Sigmoid colon (tissue), 7 donors: ENCODE data around the gene DCX. TPM values are rescaled to one million over a fixed set of nuclear protein-coding genes. Genes with fewer than 3 reads are reported as not detected.

ENCODE experiments used
- DNase-seq: peaks from one replicate; pipeline ENCODE4 v3.0.0-alpha.2; 2019
- H3K27ac ChIP-seq, 4 donors: fragments of 200-600 bp; sonication (generic); one replicate each; pipeline ENCODE4 v1.5.1; 2016 to 2019; ENCODE audit warnings: mild to moderate bottlenecking in 1 of 4
- H3K27me3 ChIP-seq, 3 donors: fragments of 200-600 bp; sonication (generic); one replicate each; pipeline ENCODE4 v1.5.1; 2019; ENCODE audit warnings: mild to moderate bottlenecking in 1 of 3
- H3K36me3 ChIP-seq, 4 donors: fragments of 200-600 bp; sonication (generic); one replicate each; pipeline ENCODE4 v1.5.1; 2016 to 2019
- H3K4me1 ChIP-seq, 4 donors: fragments of 200-600 bp; sonication (generic); one replicate each; pipeline ENCODE4 v1.5.1; 2017 to 2019
- H3K4me3 ChIP-seq, 4 donors: fragments of 200-600 bp; sonication (generic); one replicate each; pipeline ENCODE4 v1.5.1; 2017 to 2019; ENCODE audit warnings: mild to moderate bottlenecking in 2 of 4, moderate library complexity in 1 of 4
- H3K9me3 ChIP-seq, 4 donors: fragments of 200-600 bp in 3 of 4; sonication (generic) in 3 of 4; one replicate each; pipeline versions ENCODE4 v1.5.1 to v1.6.1; 2013 to 2019
- CTCF ChIP-seq, 4 experiments: fragments of 450-650 bp in 3 of 4; fragments of 200-600 bp in 1 of 4; IDR thresholded peaks; one replicate each; pipeline ENCODE4 v1.5.1; 2016 to 2019; ENCODE audit warnings: antibody characterized with exemption in 4 of 4, mild to moderate bottlenecking in 3 of 4, moderate library complexity in 2 of 4
- EP300 ChIP-seq, 4 donors: sonication (generic); formaldehyde crosslinking; IDR thresholded peaks; one replicate each; pipeline ENCODE4 v1.6.1; 2017; ENCODE audit warnings: antibody characterized with exemption in 4 of 4
- POLR2A ChIP-seq, 2 donors: fragments of 450-650 bp; IDR thresholded peaks; one replicate each; pipeline ENCODE4 v1.6.1; 2016; ENCODE audit warnings: antibody characterized with exemption in 2 of 2, mild to moderate bottlenecking in 2 of 2, moderate library complexity in 2 of 2
- POLR2AphosphoS5 ChIP-seq, 4 donors: sonication (generic); formaldehyde crosslinking; IDR thresholded peaks; one replicate each; pipeline ENCODE4 v1.6.1; 2017; ENCODE audit warnings: antibody characterized with exemption in 4 of 4
- WGBS, 2 donors: extraction: QIAGEN DNeasy Blood & Tissue Kit; methylation state at CpG; one replicate each; pipeline ENCODE4 v1.1.7; 2013; 5-methylcytosine and 5-hydroxymethylcytosine counted together
- intact Hi-C: fragments of 100-400 bp; cut with DNase I; formaldehyde crosslinking; loops from one replicate; pipeline ENCODE4 v1.15.1; 2023
- polyA plus RNA-seq, 3 donors: library from polyadenylated mRNA; stranded (reverse); fragments of 200-250 nt; gene quantifications; one replicate each; pipeline ENCODE4 v1.2.3, GENCODE V29; 2013
- total RNA-seq, 4 donors: library from RNA; depleted of rRNA; stranded (reverse); fragments of >200 nt; gene quantifications; one replicate each; pipeline ENCODE4 v1.1.0, GENCODE V29; 2016
- donor health status: healthy with polysubstance abuse.
- donor health status: Bipolar disorder and iron deficiency.
- donor health status: healthy.

The DCX gene
- total and polyA plus RNA-seq, 7 donors: under 0.01 to 1.4 (median 0.15) TPM; not detected in 1

GRCh38 chrX:111361751-111362150, 50.2 kb downstream of the DCX start:
- H3K36me3 ChIP-seq: no peaks in the 10 kb centered on the region
- H3K27ac ChIP-seq: no peak overlapping the region
- DNase-seq: no peak
- H3K4me3 ChIP-seq: no peak overlapping the region
- 69 to 78% methylated on average over 1 of the region's 1 CpG for WGBS, 2 donors
- no peaks in the 10 kb centered on the region for H3K9me3 ChIP-seq
- no peaks in the 10 kb centered on the region for H3K4me1 ChIP-seq
- TF ChIP-seq CTCF (IDR thresholded peaks at IDR 0.05) (no peak), EP300 (IDR thresholded peaks at IDR 0.05) (no peak), POLR2AphosphoS5 (IDR thresholded peaks at IDR 0.05) (no peak), POLR2A (IDR thresholded peaks at IDR 0.05) (no peak)
- no peaks in the 10 kb centered on the region for H3K27me3 ChIP-seq
- intact Hi-C loops: no loop called here

GRCh38 chrX:111360839-111361238, 51.2 kb downstream of the DCX start:
- intact Hi-C loops: no loop called here
- Histone ChIP-seq H3K36me3 (no peaks in the 10 kb centered on the region), H3K4me1 (no peaks in the 10 kb centered on the region), H3K27ac (no peak overlapping the region), H3K4me3 (no peak overlapping the region), H3K9me3 (no peaks in the 10 kb centered on the region), H3K27me3 (no peaks in the 10 kb centered on the region)
- WGBS, 2 donors: 45 to 48% methylated on average over 3 of the region's 3 CpGs
- TF ChIP-seq POLR2A (IDR thresholded peaks at IDR 0.05) (no peak), POLR2AphosphoS5 (IDR thresholded peaks at IDR 0.05) (no peak), CTCF (IDR thresholded peaks at IDR 0.05) (no peak), EP300 (IDR thresholded peaks at IDR 0.05) (no peak)
- DNase-seq: no peak

DNA sequence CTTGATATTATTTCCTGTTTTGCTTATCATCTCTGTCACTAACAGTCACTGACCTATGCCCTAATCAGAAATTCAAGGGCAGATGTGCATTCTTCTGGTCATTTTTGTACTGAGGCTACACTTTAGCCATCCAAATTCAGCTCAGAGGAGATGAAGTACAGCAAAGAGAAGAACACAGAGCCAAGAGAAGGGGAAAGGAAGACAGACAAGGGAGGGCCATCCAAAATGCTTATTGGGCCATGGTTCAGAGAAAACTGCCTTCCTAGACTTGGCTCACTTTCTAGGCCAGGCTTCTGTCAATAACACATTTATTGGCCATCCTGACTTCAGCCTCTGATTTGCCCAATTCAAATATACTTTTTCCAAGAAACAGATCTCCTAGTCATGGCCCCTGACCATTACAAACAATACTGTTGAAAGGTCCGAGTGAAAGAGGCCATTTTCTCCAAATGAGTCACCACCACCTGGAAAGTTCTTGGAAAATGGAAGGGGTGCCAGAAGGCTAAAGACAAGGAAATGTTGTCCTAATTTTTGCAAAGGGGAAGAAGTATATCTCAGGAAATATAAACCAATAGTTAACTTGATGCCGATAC, 56.4 kb downstream of the DCX start:
- WGBS, 2 donors: 67 to 74% methylated on average over 2 of the region's 2 CpGs
- intact Hi-C loops: no loop called here
- Histone ChIP-seq H3K27ac (no peak overlapping the region), H3K9me3 (no peaks in the 10 kb centered on the region), H3K27me3 (no peaks in the 10 kb centered on the region), H3K36me3 (no peaks in the 10 kb centered on the region), H3K4me1 (peaks cover 0 to 7% (median 2%) of the 10 kb centered on the region in 4 donors), H3K4me3 (no peak overlapping the region)
- no peak for DNase-seq
- no peak for TF ChIP-seq EP300 (IDR thresholded peaks at IDR 0.05)
- TF ChIP-seq POLR2A (IDR thresholded peaks at IDR 0.05): no peak
- no peak for TF ChIP-seq POLR2AphosphoS5 (IDR thresholded peaks at IDR 0.05)

GRCh38 chrX:111354496-111354895, 57.5 kb downstream of the DCX start:
- no peak for TF ChIP-seq EP300 (IDR thresholded peaks at IDR 0.05)
- no peak for TF ChIP-seq CTCF (IDR thresholded peaks at IDR 0.05)
- TF ChIP-seq POLR2AphosphoS5 (IDR thresholded peaks at IDR 0.05): no peak
- no peak for TF ChIP-seq POLR2A (IDR thresholded peaks at IDR 0.05)
- Histone ChIP-seq H3K4me3 (no peak overlapping the region), H3K4me1 (peaks cover 0 to 7% (median 2%) of the 10 kb centered on the region in 4 donors), H3K36me3 (no peaks in the 10 kb centered on the region), H3K27ac (no peak overlapping the region), H3K27me3 (no peaks in the 10 kb centered on the region), H3K9me3 (no peaks in the 10 kb centered on the region)
- 65 to 77% methylated on average over 1 of the region's 1 CpG for WGBS, 2 donors
- intact Hi-C loops: no loop called here
- DNase-seq: no peak

- 4 to 47% methylated on average over 2 of the region's 2 CpGs for WGBS, 2 donors
- no peak for DNase-seq
- intact Hi-C loops: no loop called here
- peak in 1 of 4 donors; percentile 23 for TF ChIP-seq POLR2AphosphoS5 (IDR thresholded peaks at IDR 0.05)
- no peak for TF ChIP-seq POLR2A (IDR thresholded peaks at IDR 0.05)
- no peak overlapping the region for H3K27ac ChIP-seq
- no peak overlapping the region for H3K4me3 ChIP-seq
- no peaks in the 10 kb centered on the region for H3K36me3 ChIP-seq
- no peaks in the 10 kb centered on the region for H3K9me3 ChIP-seq
- no peaks in the 10 kb centered on the region for H3K27me3 ChIP-seq
- H3K4me1 ChIP-seq: peaks cover 0 to 7% (median 2%) of the 10 kb centered on the region in 4 donors
Measured at GRCh38 chrX:111353793-111354192, 58.2 kb downstream of the DCX start.

DNA sequence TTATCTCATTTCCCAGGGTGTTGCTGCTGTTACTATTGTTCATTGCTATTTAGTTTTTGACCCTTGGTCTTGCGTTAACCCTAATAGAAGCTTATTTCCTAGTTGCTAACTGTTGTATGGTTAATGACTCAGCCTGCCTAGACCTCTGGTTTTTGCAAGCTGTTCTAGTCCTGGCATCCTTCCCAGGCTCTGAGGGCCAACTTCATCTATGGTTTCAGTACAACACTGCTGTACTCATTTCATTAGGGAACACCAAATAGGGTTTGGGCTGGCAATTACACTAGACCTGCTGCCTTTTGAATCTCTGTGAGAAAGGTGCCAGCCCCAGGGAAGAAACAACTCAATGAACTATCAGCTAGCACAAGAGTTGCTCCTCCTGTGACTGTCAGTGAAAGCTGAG, 59.6 kb downstream of the DCX start:
- peak in 1 of 4 donors; percentile 37 for TF ChIP-seq POLR2AphosphoS5 (IDR thresholded peaks at IDR 0.05)
- no peak for TF ChIP-seq CTCF (IDR thresholded peaks at IDR 0.05)
- H3K4me1 ChIP-seq: peaks cover 0 to 7% (median 2%) of the 10 kb centered on the region in 4 donors
- 3 to 47% methylated on average over 1 of the region's 1 CpG for WGBS, 2 donors
- no peaks in the 10 kb centered on the region for H3K27me3 ChIP-seq
- DNase-seq: peak; percentile 85
- intact Hi-C loops: no loop called here
- no peaks in the 10 kb centered on the region for H3K9me3 ChIP-seq
- no peaks in the 10 kb centered on the region for H3K36me3 ChIP-seq
- peak overlapping the region in 2 of 4 donors; percentile 5 to 27 for H3K27ac ChIP-seq
- H3K4me3 ChIP-seq: no peak overlapping the region
